HepG2 (cell line): Measurements from ENCODE around the gene AMZ1. TPM values are rescaled to one million over a fixed set of nuclear protein-coding genes. Genes with fewer than 3 reads are reported as not detected.
"Not testable (repeated sequence)": the region's sequence is repeated elsewhere in the genome, so short reads cannot be mapped to it uniquely, and the experiment has no call there.

Source experiments
- ATAC-seq: fragments of 200-7000 bp; cut with Tn5 transposase; 3 replicates; pipeline ENCODE4 v1.9.1; 2020; ENCODE audit warnings: mild to moderate bottlenecking, moderate library complexity
- BruUV-seq: library from RNA; stranded (reverse); fragments of 400-500 nt; replicated peaks from 2 replicates; lab custom pipeline; 2021; lab: Mats Ljungman, UMichigan
- CTCF ChIA-PET: fragments of 300-600 bp; formaldehyde crosslinking; extraction: SDS; loops from one replicate; lab custom pipeline; 2021; ENCODE audit warnings: low total read pairs, inconsistent platforms, low intra/inter-chr PET ratio; lab: Yijun Ruan, JAX
- POLR2A ChIA-PET: fragments of 350-600 bp; sonication (Branson Sonifier 250); formaldehyde crosslinking; loops from one replicate; lab custom pipeline; 2020; ENCODE audit warnings: antibody characterized with exemption, inconsistent platforms; lab: Yijun Ruan, JAX
- DNase-seq: peaks from one replicate; pipeline ENCODE4 v3.0.0-alpha.2; 2015; ENCODE audit warnings: low spot score
- FAIRE-seq: peaks from 3 replicates; lab custom pipeline; 2011; peaks lifted over from hg19 to GRCh38; lab: Jason Lieb, UNC
- H2AFZ ChIP-seq: one replicate; pipeline ENCODE4 v1.6.1; 2011; ENCODE audit warnings: low read length, inconsistent platforms
- H3K27ac ChIP-seq: fragments of 300-600 bp; 3 replicates; pipeline ENCODE4 v1.8.0; 2011; ENCODE audit warnings: mixed run types, mild to moderate bottlenecking, mixed read lengths, low read length, inconsistent platforms; ENCODE audit not compliant: insufficient read depth; ENCODE audit errors: extremely low read length
- H3K27me3 ChIP-seq, 2 experiments: fragments of 200-600 bp in 1 of 2; 2 replicates in 1 of 2; 3 replicates in 1 of 2; pipeline versions ENCODE4 v1.6.0 to v1.8.0; 2011; ENCODE audit warnings: low read length in 2 of 2, mild to moderate bottlenecking in 2 of 2, moderate library complexity in 2 of 2, inconsistent platforms in 1 of 2; ENCODE audit not compliant: insufficient read depth in 2 of 2, control insufficient read depth in 1 of 2
- H3K36me3 ChIP-seq, 2 experiments: fragments of 200-600 bp in 1 of 2; replicated peaks in 1 of 2; 2 replicates in 1 of 2; 3 replicates in 1 of 2; pipeline versions ENCODE4 v1.5.1 to v1.8.0; 2011; ENCODE audit warnings: low read length in 2 of 2, inconsistent platforms in 1 of 2; ENCODE audit not compliant: insufficient read depth in 2 of 2, control insufficient read depth in 1 of 2
- H3K4me1 ChIP-seq: 2 replicates; pipeline ENCODE4 v1.5.1; 2012; ENCODE audit warnings: low read length, inconsistent platforms; ENCODE audit not compliant: insufficient read depth
- H3K4me2 ChIP-seq: 2 replicates; pipeline ENCODE4 v1.6.0; 2011; ENCODE audit warnings: low read depth, low read length, inconsistent platforms
- H3K4me3 ChIP-seq, 3 experiments: fragments of 200-600 bp in 1 of 3; sonication (generic), shearing (Covaris generic) in 1 of 3; replicated peaks in 1 of 3; 2 replicates each; pipeline ENCODE4 v1.5.1; 2011 to 2016; ENCODE audit warnings: low read length in 3 of 3, inconsistent platforms in 2 of 3, low read depth in 2 of 3, mild to moderate bottlenecking in 2 of 3, control low read depth in 1 of 3, mixed read lengths in 1 of 3; ENCODE audit not compliant: insufficient read depth in 1 of 3
- H3K79me2 ChIP-seq: one replicate; pipeline ENCODE4 v1.6.1; 2011; ENCODE audit warnings: low read length, inconsistent platforms; ENCODE audit not compliant: insufficient read depth
- H3K9ac ChIP-seq: 2 replicates; pipeline ENCODE4 v1.6.0; 2011; ENCODE audit warnings: mild to moderate bottlenecking, low read depth, low read length, inconsistent platforms; ENCODE audit not compliant: insufficient read depth
- H3K9me3 ChIP-seq: 2 replicates; pipeline ENCODE4 v1.5.1; 2012; ENCODE audit warnings: mild to moderate bottlenecking, low read length
- H4K20me1 ChIP-seq: 2 replicates; pipeline ENCODE4 v1.6.0; 2011; ENCODE audit warnings: inconsistent platforms, mild to moderate bottlenecking, low read length, moderate library complexity; ENCODE audit not compliant: insufficient read depth
- ARHGAP35 ChIP-seq: sonication (generic); formaldehyde crosslinking; IDR thresholded peaks from 2 replicates; pipeline ENCODE4 v1.9.0; 2022; ENCODE audit warnings: mild to moderate bottlenecking, inconsistent platforms, moderate library complexity, missing genetic modification reagents, borderline replicate concordance
- BHLHE40 ChIP-seq: IDR thresholded peaks from 2 replicates; pipeline ENCODE4 v1.6.1; 2011; ENCODE audit warnings: low read length, improper control_type of control experiment
- CEBPB ChIP-seq: IDR thresholded peaks from 2 replicates; pipeline ENCODE4 v1.6.1; 2011; ENCODE audit warnings: low read depth, low read length, improper control_type of control experiment, borderline replicate concordance
- JDP2 ChIP-seq: sonication (generic); formaldehyde crosslinking; IDR thresholded peaks from 2 replicates; pipeline ENCODE4 v1.8.1; 2022; ENCODE audit warnings: missing genetic modification reagents, borderline replicate concordance
- MAFK ChIP-seq, 2 experiments: IDR thresholded peaks in 1 of 2; conservative IDR thresholded peaks in 1 of 2; 2 replicates each; pipeline ENCODE4 v1.6.1; 2011; ENCODE audit warnings: improper control_type of control experiment in 2 of 2, low read length in 2 of 2
- MXD3 ChIP-seq: IDR thresholded peaks from 2 replicates; pipeline ENCODE4 v1.6.1; 2016; ENCODE audit warnings: mild to moderate bottlenecking, missing biosample characterization, missing genetic modification reagents
- NFAT5 ChIP-seq: sonication (generic); formaldehyde crosslinking; IDR thresholded peaks from 2 replicates; pipeline ENCODE4 v1.4.0; 2020; ENCODE audit warnings: missing genetic modification reagents
- PRMT3 ChIP-seq: sonication (generic); formaldehyde crosslinking; IDR thresholded peaks from 2 replicates; pipeline ENCODE4 v1.8.1; 2022; ENCODE audit warnings: low read depth, mild to moderate bottlenecking, moderate library complexity, missing genetic modification reagents, borderline replicate concordance
- ZNF572 ChIP-seq: sonication (generic); formaldehyde crosslinking; IDR thresholded peaks from 2 replicates; pipeline ENCODE4 v1.5.1; 2020; ENCODE audit warnings: mild to moderate bottlenecking, missing genetic modification reagents
- WGBS: methylation state at CpG from one replicate; pipeline ENCODE4 v1.1.6; 2017; ENCODE audit warnings: low lambda C conversion rate; 5-methylcytosine and 5-hydroxymethylcytosine counted together
- in situ Hi-C: cut with HindIII; loops from 2 replicates; pipeline ENCODE4 v1.10.0; 2017; ENCODE audit warnings: low pct_unique_long_range_greater_than_20kb; ENCODE audit not compliant: extremely low pct_ligation_motif_present
- intact Hi-C: fragments of 100-400 bp; cut with micrococcal nuclease; formaldehyde crosslinking; loops from one replicate; pipeline ENCODE4 v1.10.0; 2022; ENCODE audit not compliant: unreplicated experiment
- polyA plus RNA-seq, 8 experiments: library from polyadenylated mRNA; depleted of rRNA in 3 of 8; stranded (reverse) in 7 of 8; unstranded in 1 of 8; fragments of >200 nt; fragmentation: Illumina TruSeq in 4 of 8; extraction: Trizol in 4 of 8; gene quantifications; 2 replicates each; pipeline versions ENCODE4 v1.2.1 to v1.2.3, GENCODE V29; 2011 to 2016; ENCODE audit warnings: low read depth in 4 of 8, missing spikeins in 1 of 8, mixed read lengths in 1 of 8; ENCODE audit not compliant: insufficient read depth in 1 of 8
- total RNA-seq, 5 experiments: library from RNA; depleted of rRNA; stranded (reverse); fragments of >200 nt; fragmentation: Illumina TruSeq; extraction: Trizol; gene quantifications; 2 replicates each; pipeline ENCODE4 v1.2.3, GENCODE V29; 2016; ENCODE audit warnings: low read depth in 1 of 5
- TF ChIP-seq, protein P1 (sequence below): sonication (generic); formaldehyde crosslinking; IDR thresholded peaks from 2 replicates; pipeline ENCODE4 v1.4.0; 2020; ENCODE audit warnings: missing genetic modification reagents

The AMZ1 gene
- total and polyA plus RNA-seq, 2 of the 13 experiments (the other 11 are each of a cell fraction or from before 2014, with no cell fraction given), result 0.03 TPM; not detected in 1

GRCh38 chr7:2673214-2673613 is 14.8 kb upstream of the AMZ1 start:
- H3K4me1 ChIP-seq, H3K9ac ChIP-seq, FAIRE-seq, H3K27ac ChIP-seq, in situ Hi-C loops, intact Hi-C loops, H3K4me2 ChIP-seq, H3K9me3 ChIP-seq, H2AFZ ChIP-seq, H3K79me2 ChIP-seq, H3K36me3 ChIP-seq, ATAC-seq, POLR2A ChIA-PET, BruUV-seq, H3K4me3 ChIP-seq, DNase-seq, H4K20me1 ChIP-seq: not testable (repeated sequence)
- H3K27me3 ChIP-seq, result peaks cover 0 to 14% of the 10 kb centered on the region in 2 experiments; a peak in 3 of 5 replicates
- CTCF ChIA-PET, result interaction anchor here (3.3 kb wide), 1 partner anchor 36 kb away, joined by 15 read pairs; no protein-coding TSS in a partner anchor
- peak; percentile 33; the same call in 1 of the 2 replicates for TF ChIP-seq CEBPB
- 41% methylated on average over 6 of the region's 6 CpGs for WGBS

- Histone ChIP-seq H3K27me3 (peaks cover 0 to 18% of the 10 kb centered on the region in 2 experiments; a peak in 3 of 5 replicates), H3K27ac (no peak overlapping the region), H4K20me1 (no peaks in the 10 kb centered on the region), H3K4me1 (0 out of 2 replicates have a peak, but pooled peaks cover 5% of the 10 kb centered on the region), H3K9me3 (no peaks in the 10 kb centered on the region), H2AFZ (no peak overlapping the region), H3K9ac (no peak overlapping the region), H3K36me3 (no peaks in the 10 kb centered on the region), H3K4me3 (no peak overlapping the region), H3K4me2 (no peak overlapping the region), H3K79me2 (no peaks in the 10 kb centered on the region)
- FAIRE-seq (no peak), ATAC-seq (no peak), DNase-seq (no peak)
- no TSS peak for BruUV-seq
- in situ Hi-C loops (no loop called here), intact Hi-C loops (no loop called here)
- ChIA-PET CTCF (no interaction called here), POLR2A (no interaction called here)
- TF ChIP-seq JDP2 (CRISPR knock-in tag), result no peak
- TF ChIP-seq ZNF572 (CRISPR knock-in tag), result no peak
- TF ChIP-seq, protein P1, sequence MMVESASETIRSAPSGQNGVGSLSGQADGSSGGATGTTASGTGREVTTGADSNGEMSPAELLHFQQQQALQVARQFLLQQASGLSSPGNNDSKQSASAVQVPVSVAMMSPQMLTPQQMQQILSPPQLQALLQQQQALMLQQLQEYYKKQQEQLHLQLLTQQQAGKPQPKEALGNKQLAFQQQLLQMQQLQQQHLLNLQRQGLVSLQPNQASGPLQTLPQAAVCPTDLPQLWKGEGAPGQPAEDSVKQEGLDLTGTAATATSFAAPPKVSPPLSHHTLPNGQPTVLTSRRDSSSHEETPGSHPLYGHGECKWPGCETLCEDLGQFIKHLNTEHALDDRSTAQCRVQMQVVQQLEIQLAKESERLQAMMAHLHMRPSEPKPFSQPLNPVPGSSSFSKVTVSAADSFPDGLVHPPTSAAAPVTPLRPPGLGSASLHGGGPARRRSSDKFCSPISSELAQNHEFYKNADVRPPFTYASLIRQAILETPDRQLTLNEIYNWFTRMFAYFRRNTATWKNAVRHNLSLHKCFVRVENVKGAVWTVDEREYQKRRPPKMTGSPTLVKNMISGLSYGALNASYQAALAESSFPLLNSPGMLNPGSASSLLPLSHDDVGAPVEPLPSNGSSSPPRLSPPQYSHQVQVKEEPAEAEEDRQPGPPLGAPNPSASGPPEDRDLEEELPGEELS, result no peak
- no peak for TF ChIP-seq BHLHE40
- no peak for TF ChIP-seq MXD3 (CRISPR knock-in tag)
- TF ChIP-seq ARHGAP35 (CRISPR knock-in tag), result no peak
- no peak for TF ChIP-seq PRMT3
- TF ChIP-seq MAFK (conservative IDR thresholded peaks at IDR 0.05 in 1 of 2, IDR thresholded peaks at IDR 0.05 in 1 of 2; ENCODE audit: low read length in 2 of 2), result no peak
- no peak for TF ChIP-seq NFAT5
Measured at GRCh38 chr7:2673934-2674333, 14.1 kb upstream of the AMZ1 start.
